A673 (cell line): ENCODE data around the gene ARHGEF9. TPM values are rescaled to one million over a fixed set of nuclear protein-coding genes. Genes with fewer than 3 reads are reported as not detected.

Experiments used
- BruUV-seq: library from RNA; stranded (reverse); fragments of 400-500 nt; replicated peaks from 2 replicates; lab custom pipeline; 2021; lab: Mats Ljungman, UMichigan
- CTCF ChIA-PET: fragments of 300-600 bp; sonication (Branson Sonifier 250); formaldehyde crosslinking; loops from one replicate; lab custom pipeline; 2022; ENCODE audit warnings: antibody characterized with exemption; lab: Charles Lee
- POLR2A ChIA-PET: fragments of 300-600 bp; sonication (Branson Sonifier 250); formaldehyde crosslinking; loops from one replicate; lab custom pipeline; 2022; ENCODE audit warnings: antibody characterized with exemption; ENCODE audit not compliant: low non-redundant PET; lab: Charles Lee
- DNase-seq: peaks from one replicate; pipeline ENCODE4 v3.0.0-alpha.2; 2015; ENCODE audit warnings: low spot score
- H3K27ac ChIP-seq: fragments of 200-600 bp; sonication (generic); 2 replicates; pipeline ENCODE4 v1.5.1; 2016; ENCODE audit warnings: mixed run types, low read depth, mild to moderate bottlenecking, mixed read lengths, antibody characterized with exemption, low read length; ENCODE audit not compliant: poor library complexity, severe bottlenecking
- H3K27me3 ChIP-seq: fragments of 200-600 bp; sonication (generic); replicated peaks from 2 replicates; pipeline ENCODE4 v1.6.1; 2017; ENCODE audit warnings: mixed run types, low read depth, mild to moderate bottlenecking, mixed read lengths, antibody characterized with exemption, low read length; ENCODE audit not compliant: insufficient read depth, poor library complexity
- H3K36me3 ChIP-seq: fragments of 200-600 bp; sonication (generic); 2 replicates; pipeline ENCODE4 v1.6.1; 2016; ENCODE audit warnings: mixed run types, mild to moderate bottlenecking, mixed read lengths, antibody characterized with exemption, low read length; ENCODE audit not compliant: insufficient read depth, poor library complexity, severe bottlenecking
- H3K4me1 ChIP-seq: fragments of 200-600 bp; sonication (generic); 2 replicates; pipeline ENCODE4 v1.6.1; 2017; ENCODE audit warnings: mixed run types, mild to moderate bottlenecking, mixed read lengths, antibody characterized with exemption, low read length; ENCODE audit not compliant: insufficient read depth, poor library complexity, severe bottlenecking
- H3K4me3 ChIP-seq: fragments of 200-600 bp; sonication (generic); 2 replicates; pipeline ENCODE4 v1.5.1; 2016; ENCODE audit warnings: low read depth, mixed run types, mild to moderate bottlenecking, mixed read lengths, low read length; ENCODE audit not compliant: poor library complexity, severe bottlenecking
- H3K9me3 ChIP-seq: fragments of 200-600 bp; sonication (generic); 2 replicates; pipeline ENCODE4 v1.6.1; 2016; ENCODE audit warnings: mixed run types, low read depth, mild to moderate bottlenecking, mixed read lengths, antibody characterized with exemption, low read length; ENCODE audit not compliant: poor library complexity, severe bottlenecking
- EZH2 ChIP-seq: fragments of 200-600 bp; sonication (generic); IDR thresholded peaks from 2 replicates; pipeline ENCODE4 v1.6.1; 2017; ENCODE audit warnings: borderline replicate concordance, low read depth, mild to moderate bottlenecking, mixed read lengths, antibody characterized with exemption, low read length; ENCODE audit not compliant: poor library complexity, severe bottlenecking
- intact Hi-C: fragments of 100-400 bp; cut with micrococcal nuclease; formaldehyde crosslinking; loops from one replicate; pipeline ENCODE4 v1.10.0; 2022; ENCODE audit not compliant: unreplicated experiment
- total RNA-seq: library from RNA; stranded (reverse); gene quantifications from 2 replicates; pipeline ENCODE4 v1.2.3, GENCODE V29; 2021
- TF ChIP-seq, protein P1 (sequence below): fragments of 300-800, 200-600 bp; sonication (generic); conservative IDR thresholded peaks from 2 replicates; pipeline ENCODE4 v1.5.1; 2017; ENCODE audit warnings: low read depth, mild to moderate bottlenecking, antibody characterized with exemption, low read length, moderate library complexity, mixed read lengths

Gene ARHGEF9
- total RNA-seq, 1 experiment from 2014 or later, result 10.3 TPM

DNA sequence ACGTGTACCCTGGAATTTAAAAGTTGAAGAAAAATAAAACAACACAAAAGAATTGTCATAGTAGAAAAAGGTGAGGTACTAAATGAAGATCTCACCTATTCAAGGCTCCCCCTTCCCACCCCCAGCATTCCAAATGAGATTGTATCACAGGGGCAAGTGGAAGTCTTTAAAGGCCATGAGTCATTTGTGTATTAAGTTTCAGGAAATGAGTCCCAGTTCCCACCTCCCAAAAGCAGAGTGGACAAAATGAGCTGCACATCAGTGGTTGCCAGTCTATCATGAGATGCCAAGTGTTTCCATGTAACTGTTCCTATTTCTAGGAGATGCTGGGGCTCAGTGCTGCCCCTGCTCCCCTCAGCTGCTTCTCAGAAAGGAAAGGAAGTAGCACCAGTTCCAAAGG is 20.1 kb downstream of the ARHGEF9 start:
- POLR2A ChIA-PET, result no interaction called here
- TF ChIP-seq, protein P1, sequence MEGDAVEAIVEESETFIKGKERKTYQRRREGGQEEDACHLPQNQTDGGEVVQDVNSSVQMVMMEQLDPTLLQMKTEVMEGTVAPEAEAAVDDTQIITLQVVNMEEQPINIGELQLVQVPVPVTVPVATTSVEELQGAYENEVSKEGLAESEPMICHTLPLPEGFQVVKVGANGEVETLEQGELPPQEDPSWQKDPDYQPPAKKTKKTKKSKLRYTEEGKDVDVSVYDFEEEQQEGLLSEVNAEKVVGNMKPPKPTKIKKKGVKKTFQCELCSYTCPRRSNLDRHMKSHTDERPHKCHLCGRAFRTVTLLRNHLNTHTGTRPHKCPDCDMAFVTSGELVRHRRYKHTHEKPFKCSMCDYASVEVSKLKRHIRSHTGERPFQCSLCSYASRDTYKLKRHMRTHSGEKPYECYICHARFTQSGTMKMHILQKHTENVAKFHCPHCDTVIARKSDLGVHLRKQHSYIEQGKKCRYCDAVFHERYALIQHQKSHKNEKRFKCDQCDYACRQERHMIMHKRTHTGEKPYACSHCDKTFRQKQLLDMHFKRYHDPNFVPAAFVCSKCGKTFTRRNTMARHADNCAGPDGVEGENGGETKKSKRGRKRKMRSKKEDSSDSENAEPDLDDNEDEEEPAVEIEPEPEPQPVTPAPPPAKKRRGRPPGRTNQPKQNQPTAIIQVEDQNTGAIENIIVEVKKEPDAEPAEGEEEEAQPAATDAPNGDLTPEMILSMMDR, result no peak
- no peak for TF ChIP-seq EZH2
- H3K4me3 ChIP-seq, result no peak overlapping the region
- no peaks in the 10 kb centered on the region for H3K4me1 ChIP-seq
- intact Hi-C loops, result no loop called here
- no TSS peak for BruUV-seq
- H3K27me3 ChIP-seq, result no peaks in the 10 kb centered on the region
- H3K36me3 ChIP-seq, result no peaks in the 10 kb centered on the region
- H3K27ac ChIP-seq, result no peak overlapping the region
- no peak for DNase-seq
- H3K9me3 ChIP-seq, result peaks cover 16% of the 10 kb centered on the region
- CTCF ChIA-PET, result no interaction called here

DNA sequence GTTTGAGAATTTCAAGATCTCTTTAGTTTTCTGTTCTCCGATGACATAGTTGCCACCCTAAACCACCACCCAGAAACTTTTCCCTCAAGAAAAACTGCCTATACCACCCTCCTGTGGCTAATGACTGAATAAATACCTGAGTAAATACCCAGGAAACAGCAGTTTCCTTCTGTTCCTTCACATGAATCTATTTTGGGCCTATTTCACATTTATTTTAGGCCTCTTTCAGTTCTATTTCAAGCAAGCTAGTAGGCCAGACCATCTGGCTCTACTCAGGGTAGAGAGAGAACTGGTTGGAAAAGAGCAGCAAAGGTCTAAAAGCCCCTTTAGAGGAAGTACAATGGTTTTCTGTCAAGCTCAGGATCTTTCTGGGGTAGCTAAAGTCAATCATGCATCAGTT is 23.4 kb downstream of the ARHGEF9 start:
- no TSS peak for BruUV-seq
- TF ChIP-seq EZH2, result no peak
- TF ChIP-seq, protein P1, result no peak
- Histone ChIP-seq H3K27ac (no peak overlapping the region), H3K27me3 (no peaks in the 10 kb centered on the region), H3K9me3 (no peaks in the 10 kb centered on the region), H3K4me1 (no peaks in the 10 kb centered on the region), H3K36me3 (no peaks in the 10 kb centered on the region), H3K4me3 (no peak overlapping the region)
- intact Hi-C loops, result no loop called here
- ChIA-PET CTCF (no interaction called here), POLR2A (no interaction called here)
- DNase-seq, result no peak

DNA sequence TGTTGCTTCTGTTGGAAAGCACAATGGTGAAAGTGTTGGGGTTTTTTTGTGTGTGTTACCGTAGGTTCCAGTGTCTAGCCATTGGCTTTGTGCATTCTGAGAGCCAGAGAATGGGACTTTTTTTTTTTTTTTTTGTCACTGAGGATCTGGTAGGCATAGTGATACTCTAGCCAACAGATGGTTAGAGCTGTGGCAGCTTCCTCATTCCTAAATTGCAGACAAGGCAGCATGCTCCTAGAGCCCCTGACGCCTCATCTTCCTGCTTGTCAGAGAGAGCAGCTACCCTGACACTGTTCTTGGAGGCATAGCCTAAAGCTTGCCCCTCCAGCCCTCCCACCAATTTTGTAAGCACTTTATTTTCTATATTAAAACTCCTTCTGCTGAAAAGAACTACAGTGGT is 27.0 kb downstream of the ARHGEF9 start:
- no peak for TF ChIP-seq EZH2
- TF ChIP-seq, protein P1, result no peak
- BruUV-seq, result no TSS peak
- ChIA-PET POLR2A (no interaction called here), CTCF (no interaction called here)
- Histone ChIP-seq H3K36me3 (no peaks in the 10 kb centered on the region), H3K27ac (no peak overlapping the region), H3K4me3 (no peak overlapping the region), H3K4me1 (no peaks in the 10 kb centered on the region), H3K9me3 (no peaks in the 10 kb centered on the region), H3K27me3 (no peaks in the 10 kb centered on the region)
- DNase-seq, result no peak
- intact Hi-C loops, result no loop called here
